Measurements from ENCODE around the gene POU3F1. TPM values are rescaled to one million over a fixed set of nuclear protein-coding genes. Genes with fewer than 3 reads are reported as not detected.

The POU3F1 gene
- total RNA-seq, 2 donors from 2014 or later = 0.20 to 0.46 TPM

DNA sequence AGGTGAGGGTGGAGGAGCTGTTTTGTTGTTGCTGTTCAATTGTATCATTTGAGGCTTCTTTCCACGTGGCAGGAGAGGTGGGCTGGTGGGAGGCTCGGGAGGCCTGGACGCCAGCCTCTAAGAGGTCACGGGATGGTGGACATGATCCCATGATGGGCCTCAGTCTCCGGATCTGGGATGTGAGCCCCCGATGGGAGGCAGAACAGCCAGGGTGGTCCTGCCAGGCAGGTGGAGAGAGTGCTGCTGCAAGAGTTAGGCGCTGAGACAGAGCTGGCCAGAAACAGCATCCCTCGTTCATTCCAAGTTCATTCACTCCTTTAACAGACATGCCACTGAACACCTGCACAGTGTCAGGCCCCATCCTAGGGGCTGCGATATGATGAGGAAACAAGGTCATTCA is 41.1 kb upstream of the POU3F1 start:
- H3K9me3 ChIP-seq (ENCODE audit: control insufficient read depth, low read length) = no peaks in the 10 kb centered on the region
- H3K36me3 ChIP-seq (ENCODE audit: control insufficient read depth, insufficient read depth, low read length) = no peaks in the 10 kb centered on the region
- H3K27me3 Mint-ChIP-seq (ENCODE audit: insufficient read depth) = peaks cover 9% of the 10 kb centered on the region
- no peaks in the 10 kb centered on the region for H3K9me3 Mint-ChIP-seq
- no peak for TF ChIP-seq CTCF (conservative IDR thresholded peaks at IDR 0.05)
- no peak overlapping the region for H3K27ac ChIP-seq (ENCODE audit: low read depth, low read length)
- H3K27me3 ChIP-seq (ENCODE audit: control insufficient read depth, insufficient read depth, low read length, poor library complexity, severe bottlenecking) = no peaks in the 10 kb centered on the region
- H3K36me3 Mint-ChIP-seq (ENCODE audit: low read depth) = no peaks in the 10 kb centered on the region
- no peak overlapping the region for H3K4me3 ChIP-seq (ENCODE audit: low read length)
- H3K4me1 Mint-ChIP-seq = peaks cover 2% of the 10 kb centered on the region
- WGBS, 2 experiments (ENCODE audit: insufficient coverage in 1 of 2, insufficient read length in 1 of 2) = 86 to 90% methylated on average over 7 to 9 of the region's 9 CpGs
- H3K4me3 Mint-ChIP-seq = no peak overlapping the region
- H3K27ac Mint-ChIP-seq = no peak overlapping the region
- no peaks in the 10 kb centered on the region for H3K4me1 ChIP-seq (ENCODE audit: control insufficient read depth, insufficient read depth, low read length)
- no peak overlapping the region for H3K9ac ChIP-seq (ENCODE audit: extremely low read depth, low read length, poor library complexity, severe bottlenecking)
- no peak for DNase-seq

DNA sequence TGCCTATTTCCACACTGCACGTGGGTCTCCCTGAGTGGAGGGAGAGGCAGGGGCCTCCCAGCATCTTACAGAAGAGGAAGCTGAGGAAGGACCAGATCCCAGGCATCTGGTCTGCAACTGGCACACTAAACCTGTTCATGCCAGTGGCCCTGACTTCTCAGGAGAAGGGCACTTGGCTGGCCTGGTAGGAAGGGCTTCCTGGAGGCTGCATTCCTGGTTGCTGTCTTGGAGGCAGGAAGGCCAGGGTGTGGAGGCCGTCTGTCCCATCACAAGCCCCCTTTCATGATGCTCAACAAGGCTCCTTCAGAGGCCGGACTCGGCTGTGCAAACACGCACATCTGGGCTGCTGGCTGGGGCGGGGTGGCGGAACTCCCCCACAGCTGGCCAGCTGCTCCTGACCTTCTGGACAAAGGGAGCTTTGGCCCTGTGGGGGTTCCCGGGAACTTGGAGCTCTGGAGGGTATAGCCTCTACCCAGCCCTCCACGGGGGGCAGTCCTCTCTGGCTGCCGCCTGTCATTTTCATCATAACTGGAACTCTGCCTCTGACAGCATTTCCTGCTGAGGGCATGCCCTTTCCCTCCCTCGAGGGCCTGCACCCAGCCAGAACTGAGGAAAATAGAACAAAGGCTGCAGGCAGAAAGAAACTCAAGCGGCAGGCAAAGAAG is 39.2 kb upstream of the POU3F1 start:
- H3K9me3 ChIP-seq (ENCODE audit: control insufficient read depth, low read length) = no peaks in the 10 kb centered on the region
- H3K27me3 Mint-ChIP-seq (ENCODE audit: insufficient read depth) = peaks cover 6% of the 10 kb centered on the region
- H3K36me3 ChIP-seq (ENCODE audit: control insufficient read depth, insufficient read depth, low read length) = no peaks in the 10 kb centered on the region
- 70 to 86% methylated on average over 11 to 12 of the region's 12 CpGs for WGBS, 2 experiments (ENCODE audit: insufficient coverage in 1 of 2, insufficient read length in 1 of 2)
- no peak for DNase-seq
- peaks cover 2% of the 10 kb centered on the region for H3K4me1 Mint-ChIP-seq
- H3K4me3 ChIP-seq (ENCODE audit: low read length) = no peak overlapping the region
- no peaks in the 10 kb centered on the region for H3K9me3 Mint-ChIP-seq
- no peaks in the 10 kb centered on the region for H3K4me1 ChIP-seq (ENCODE audit: control insufficient read depth, insufficient read depth, low read length)
- no peaks in the 10 kb centered on the region for H3K36me3 Mint-ChIP-seq (ENCODE audit: low read depth)
- H3K27ac Mint-ChIP-seq = no peak overlapping the region
- H3K4me3 Mint-ChIP-seq = no peak overlapping the region
- H3K9ac ChIP-seq (ENCODE audit: extremely low read depth, low read length, poor library complexity, severe bottlenecking) = no peak overlapping the region
- no peak for TF ChIP-seq CTCF (conservative IDR thresholded peaks at IDR 0.05)
- H3K27ac ChIP-seq (ENCODE audit: low read depth, low read length) = peak overlapping the region; percentile 7
- no peaks in the 10 kb centered on the region for H3K27me3 ChIP-seq (ENCODE audit: control insufficient read depth, insufficient read depth, low read length, poor library complexity, severe bottlenecking)

DNA sequence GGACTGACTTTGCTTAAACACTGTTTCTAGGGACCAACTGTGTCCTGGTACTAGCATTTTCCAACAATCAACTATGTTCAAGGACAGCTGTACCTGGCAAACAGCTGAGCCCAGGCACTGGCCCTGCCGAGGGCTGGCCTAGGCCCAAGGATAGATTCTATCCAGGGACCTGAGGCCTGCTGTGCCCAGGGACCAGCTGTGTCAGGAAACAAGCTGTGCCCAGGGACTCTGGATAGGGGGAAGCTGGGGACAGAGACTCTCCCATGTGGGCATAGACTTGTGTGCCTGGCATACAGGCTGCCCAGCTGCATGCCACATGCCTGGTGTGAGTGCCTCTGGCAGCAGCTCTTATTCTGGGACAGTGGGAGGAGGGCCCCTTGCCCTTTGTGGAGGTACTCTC is 38.1 kb upstream of the POU3F1 start:
- 86 to 87% methylated on average over 1 of the region's 1 CpG for WGBS, 2 experiments (ENCODE audit: insufficient coverage in 1 of 2, insufficient read length in 1 of 2)
- Histone ChIP-seq H3K4me1 (ENCODE audit: control insufficient read depth, insufficient read depth, low read length) (no peaks in the 10 kb centered on the region), H3K9me3 (ENCODE audit: control insufficient read depth, low read length) (no peaks in the 10 kb centered on the region), H3K27me3 (ENCODE audit: control insufficient read depth, insufficient read depth, low read length, poor library complexity, severe bottlenecking) (no peaks in the 10 kb centered on the region), H3K27ac (ENCODE audit: low read depth, low read length) (no peak overlapping the region), H3K36me3 (ENCODE audit: control insufficient read depth, insufficient read depth, low read length) (no peaks in the 10 kb centered on the region), H3K9ac (ENCODE audit: extremely low read depth, low read length, poor library complexity, severe bottlenecking) (no peak overlapping the region), H3K4me3 (ENCODE audit: low read length) (no peak overlapping the region)
- H3K27ac Mint-ChIP-seq = no peak overlapping the region
- no peak overlapping the region for H3K4me3 Mint-ChIP-seq
- no peak for DNase-seq
- peaks cover 5% of the 10 kb centered on the region for H3K27me3 Mint-ChIP-seq (ENCODE audit: insufficient read depth)
- H3K4me1 Mint-ChIP-seq = peaks cover 2% of the 10 kb centered on the region
- no peaks in the 10 kb centered on the region for H3K36me3 Mint-ChIP-seq (ENCODE audit: low read depth)
- TF ChIP-seq CTCF (conservative IDR thresholded peaks at IDR 0.05) = no peak
- H3K9me3 Mint-ChIP-seq = no peaks in the 10 kb centered on the region
